HS-5 (cell line): Measurements from ENCODE around the gene SEL1L3.
"Not testable (repeated sequence)": the region's sequence is repeated elsewhere in the genome, so short reads cannot be mapped to it uniquely, and the experiment has no call there.

Source experiments
- DNase-seq: peaks from one replicate; pipeline ENCODE4 v3.0.0-alpha.2; 2012; ENCODE audit warnings: low read depth

Gene SEL1L3

DNA sequence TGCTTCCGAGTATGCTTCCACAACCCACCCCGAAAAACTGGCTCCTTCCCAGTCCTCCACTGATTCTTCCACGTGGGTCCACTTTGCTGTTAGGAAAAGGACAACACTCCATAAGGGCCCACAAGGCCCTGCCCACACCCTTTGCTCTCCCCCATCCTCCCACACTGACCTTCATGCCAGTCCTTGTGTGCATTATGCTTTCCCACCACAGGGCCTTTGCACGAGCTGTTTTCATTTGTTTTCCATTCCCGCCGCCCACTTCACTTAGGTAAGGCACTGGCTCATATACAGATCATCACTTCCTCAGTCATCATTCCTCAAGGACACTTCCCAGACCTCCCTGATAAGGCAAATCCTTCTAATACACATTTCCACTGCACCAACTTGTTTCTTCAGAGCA lies 16.8 kb upstream of the SEL1L3 start:
- DNase-seq = no peak

DNA sequence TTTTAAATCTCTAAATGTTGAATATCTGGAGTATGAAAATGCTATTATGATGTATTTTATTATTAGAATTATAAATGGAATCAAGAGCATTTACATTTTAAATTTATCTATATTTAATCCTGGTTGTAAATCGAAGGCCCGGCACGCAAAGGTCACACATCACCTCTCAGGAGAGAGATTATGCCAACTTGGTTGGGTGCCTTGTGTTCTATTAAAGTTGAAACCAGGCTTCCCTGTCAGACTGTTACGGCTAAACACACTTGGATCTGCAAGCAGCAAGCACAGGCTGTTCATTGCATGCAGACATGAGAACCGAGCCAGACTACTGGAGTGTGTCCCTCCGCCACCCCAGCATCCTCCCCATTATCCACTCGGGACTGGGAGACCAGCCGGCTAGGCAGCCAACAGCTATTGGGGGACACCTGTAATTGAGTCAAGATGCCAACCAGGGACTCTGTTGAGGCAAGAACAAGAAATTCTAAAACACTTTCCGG lies 16.4 kb upstream of the SEL1L3 start:
- DNase-seq = no peak

DNA sequence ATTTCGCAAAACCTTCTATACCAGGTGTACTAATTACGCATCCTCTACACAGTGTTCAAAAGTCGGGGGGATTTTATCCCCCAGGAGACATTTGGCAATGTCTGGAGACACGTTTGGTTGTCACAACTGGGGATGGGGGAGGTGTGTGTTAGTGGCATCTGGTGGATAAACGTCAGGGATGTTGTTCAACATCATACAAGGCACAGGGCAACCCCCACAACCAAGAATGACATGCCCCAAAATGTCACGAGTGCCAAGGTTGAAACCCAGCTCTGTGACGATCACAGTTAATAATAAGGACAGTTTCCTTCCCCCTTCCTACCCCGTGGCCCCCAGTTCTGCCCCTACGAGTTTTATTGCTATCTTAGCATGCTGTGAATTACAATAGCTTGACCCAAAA lies 15.9 kb upstream of the SEL1L3 start:
- DNase-seq = no peak

GRCh38 chr4:25875281-25875745 lies 12.5 kb upstream of the SEL1L3 start:
- DNase-seq = no peak

GRCh38 chr4:25874655-25875054 lies 11.9 kb upstream of the SEL1L3 start:
- no peak for DNase-seq

DNA sequence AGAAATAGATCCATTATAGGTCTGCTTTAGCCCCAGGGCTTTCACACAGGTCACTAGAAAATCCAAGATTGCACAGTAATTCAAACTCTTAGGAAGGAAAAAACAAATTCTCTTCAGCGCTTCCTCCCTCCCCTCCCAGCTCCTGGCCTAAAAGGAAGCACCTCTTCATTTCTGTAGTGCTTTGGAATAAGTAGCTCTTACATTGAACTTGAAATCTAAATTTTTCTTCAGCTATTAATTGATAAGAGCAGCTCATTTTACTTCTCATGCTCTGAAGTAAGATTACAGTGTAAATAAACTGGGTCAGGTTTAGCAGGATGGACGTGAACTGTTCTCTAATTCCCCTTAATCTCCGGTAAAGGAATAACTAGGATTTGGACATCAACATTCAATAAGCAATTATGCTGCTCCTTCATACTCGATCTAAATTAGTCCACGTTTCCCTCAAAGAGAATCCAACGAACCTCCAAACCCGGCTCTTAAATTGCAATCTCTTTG lies 10.9 kb upstream of the SEL1L3 start:
- no peak for DNase-seq

- no peak for DNase-seq
These were observed 10.3 kb upstream of the SEL1L3 start for GRCh38 chr4:25872851-25873631.

DNA sequence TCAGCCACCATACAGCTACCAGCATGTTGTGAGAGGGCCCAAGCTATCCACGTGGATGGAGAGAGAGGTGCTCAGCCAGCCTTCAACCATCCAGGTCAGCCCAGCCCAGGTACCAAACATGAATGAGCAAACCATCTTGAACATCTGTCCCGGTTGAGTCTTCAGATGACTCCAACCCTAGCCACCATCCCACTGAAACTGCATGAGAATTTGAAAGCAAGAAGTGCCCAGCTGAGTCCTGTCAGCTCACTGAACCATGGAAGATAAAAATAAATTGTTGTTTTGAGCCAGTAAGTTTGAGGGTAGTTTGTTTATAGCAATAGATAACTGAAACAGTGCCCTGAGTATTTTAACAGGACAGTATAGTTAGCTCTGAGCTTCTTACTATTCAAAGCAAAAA lies 7.3 kb upstream of the SEL1L3 start:
- no peak for DNase-seq

DNA sequence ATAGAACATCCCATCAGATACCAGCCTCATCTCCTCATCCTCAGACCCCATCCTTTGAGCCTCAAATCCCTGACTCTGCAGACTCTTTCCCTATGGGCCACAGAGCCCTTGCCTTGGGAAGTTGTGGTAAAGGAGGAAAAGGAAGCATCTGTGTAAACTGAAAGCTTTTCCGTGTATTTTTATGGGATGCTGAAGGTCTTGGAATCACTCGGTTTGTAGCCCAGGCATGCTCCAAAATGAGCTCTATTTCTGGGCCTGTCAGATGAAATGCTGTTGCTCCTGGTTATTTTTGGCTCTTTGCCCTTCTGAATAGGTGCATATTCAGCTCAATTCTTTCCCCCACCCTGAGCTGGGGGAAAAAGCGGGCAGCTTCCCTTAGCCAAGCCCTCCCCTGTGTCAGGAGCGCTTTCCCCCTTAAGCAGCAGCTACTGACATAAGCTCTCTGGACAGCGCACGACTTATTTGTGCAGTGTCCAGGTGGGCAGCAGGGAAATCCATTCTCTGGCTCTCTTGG lies 5.0 kb upstream of the SEL1L3 start:
- DNase-seq = no peak

- not testable (repeated sequence) for DNase-seq
These were observed 3.6 kb upstream of the SEL1L3 start for GRCh38 chr4:25866401-25866800.

GRCh38 chr4:25865586-25865985 lies 2.8 kb upstream of the SEL1L3 start:
- DNase-seq = no peak

DNA sequence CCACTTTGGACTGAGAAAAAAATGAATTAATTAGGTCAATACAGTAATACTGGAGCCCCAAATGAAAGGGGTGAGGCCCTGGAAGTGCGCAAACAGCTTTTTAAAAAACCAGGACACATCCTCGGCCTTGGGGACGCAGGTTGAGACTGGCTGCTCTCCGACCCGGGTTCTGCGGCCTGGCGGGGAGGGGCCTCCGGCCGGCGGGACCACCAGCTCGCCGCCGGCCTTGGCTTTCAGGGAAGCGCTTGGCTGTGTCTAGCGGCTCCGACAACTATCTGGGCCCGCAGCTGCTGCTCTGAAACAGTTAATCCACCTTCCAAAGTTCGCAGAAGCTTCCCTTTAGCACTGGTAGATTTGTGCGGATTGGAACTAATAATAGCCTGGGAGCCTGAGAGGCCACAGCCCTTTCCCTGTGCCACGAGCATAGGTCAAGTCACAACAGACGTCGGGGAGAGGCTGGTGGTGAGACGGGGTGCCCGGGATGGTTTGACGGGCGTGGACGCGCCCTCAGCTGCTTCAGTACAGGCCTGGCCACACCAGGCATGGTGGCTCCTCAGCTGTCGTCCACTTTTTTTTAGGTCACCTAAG lies 1.1 kb upstream of the SEL1L3 start:
- DNase-seq = no peak

DNA sequence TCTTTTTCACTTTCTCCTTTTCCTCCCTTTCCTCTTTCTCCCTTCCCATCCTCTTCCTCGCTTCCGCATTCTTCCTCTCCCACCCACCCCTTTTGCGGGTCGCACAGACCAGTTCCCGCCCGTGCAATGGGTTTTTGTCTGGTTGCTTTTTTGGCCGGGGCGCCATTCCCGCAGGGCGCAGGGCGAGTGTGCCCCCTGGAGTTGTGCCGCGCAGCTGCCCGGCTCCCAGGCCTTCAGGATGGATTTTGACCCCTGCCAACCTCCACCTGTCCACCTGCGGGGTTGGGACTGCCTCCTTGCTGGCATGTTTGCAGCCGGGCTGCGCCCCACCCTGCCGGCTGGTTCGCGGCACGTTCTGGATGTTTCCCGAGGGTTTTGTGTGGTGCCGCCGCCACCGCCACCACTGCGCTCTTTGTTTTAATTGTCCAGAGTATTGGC lies 578 bp upstream of the SEL1L3 start:
- no peak for DNase-seq

DNA sequence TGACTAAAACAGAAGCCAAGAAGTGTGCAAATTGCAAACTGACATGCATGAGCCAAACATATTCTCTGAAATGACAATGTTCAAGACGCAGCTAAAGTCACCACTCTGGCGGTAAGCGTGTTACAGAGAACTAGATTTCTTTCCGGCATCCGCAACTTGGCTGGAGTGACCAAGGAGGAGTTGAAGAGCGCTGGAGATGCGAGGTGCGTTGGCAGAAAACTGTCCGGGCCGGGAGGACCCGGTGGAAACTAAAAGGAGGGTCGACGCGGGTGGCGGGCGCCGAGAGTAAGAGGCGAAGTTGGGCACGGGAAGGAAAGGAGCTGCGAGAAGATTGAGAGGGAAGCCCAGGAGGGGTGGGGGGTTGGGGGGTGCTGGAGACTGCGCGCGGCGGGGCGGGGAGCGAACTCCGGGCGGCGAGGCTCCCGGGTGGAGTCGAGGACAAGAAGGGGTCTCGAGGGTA lies 807 bp downstream of the SEL1L3 start:
- DNase-seq = peak; percentile 5

DNA sequence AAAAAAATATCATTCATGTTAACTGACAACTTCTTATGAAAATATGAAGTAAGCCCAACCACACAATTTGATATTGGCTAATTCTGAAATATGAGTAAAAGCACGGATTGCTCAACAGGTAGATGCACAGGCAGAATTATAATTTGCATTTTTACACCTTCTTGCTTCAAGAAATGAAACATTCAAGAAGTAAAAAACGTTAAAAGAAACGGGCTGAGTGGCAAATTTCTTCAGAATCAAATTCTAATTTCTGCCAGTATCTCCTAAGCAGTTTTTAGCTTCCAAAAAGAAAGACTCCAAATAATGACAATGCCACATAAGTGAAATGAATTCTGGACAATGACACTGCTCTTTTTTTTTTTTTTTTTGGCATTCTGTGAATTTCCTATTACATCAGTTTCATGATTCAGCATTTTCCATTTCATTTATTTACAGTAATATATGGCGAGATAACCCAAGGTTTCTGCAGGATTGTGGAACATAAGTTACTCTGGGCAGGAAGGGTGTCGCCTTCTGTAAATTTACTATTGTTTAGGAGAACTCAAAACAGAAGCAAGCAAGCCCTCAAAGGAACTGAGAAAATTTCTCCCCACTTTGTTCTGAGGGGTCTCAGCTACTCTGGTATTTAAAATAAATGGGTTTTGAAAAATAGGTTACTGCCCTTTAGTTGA lies 1.4 kb downstream of the SEL1L3 start:
- DNase-seq = peak; percentile 13

- no peak for DNase-seq
These were observed 2.1 kb downstream of the SEL1L3 start for GRCh38 chr4:25860586-25861279.

GRCh38 chr4:25859429-25860148 lies 3.2 kb downstream of the SEL1L3 start:
- no peak for DNase-seq

DNA sequence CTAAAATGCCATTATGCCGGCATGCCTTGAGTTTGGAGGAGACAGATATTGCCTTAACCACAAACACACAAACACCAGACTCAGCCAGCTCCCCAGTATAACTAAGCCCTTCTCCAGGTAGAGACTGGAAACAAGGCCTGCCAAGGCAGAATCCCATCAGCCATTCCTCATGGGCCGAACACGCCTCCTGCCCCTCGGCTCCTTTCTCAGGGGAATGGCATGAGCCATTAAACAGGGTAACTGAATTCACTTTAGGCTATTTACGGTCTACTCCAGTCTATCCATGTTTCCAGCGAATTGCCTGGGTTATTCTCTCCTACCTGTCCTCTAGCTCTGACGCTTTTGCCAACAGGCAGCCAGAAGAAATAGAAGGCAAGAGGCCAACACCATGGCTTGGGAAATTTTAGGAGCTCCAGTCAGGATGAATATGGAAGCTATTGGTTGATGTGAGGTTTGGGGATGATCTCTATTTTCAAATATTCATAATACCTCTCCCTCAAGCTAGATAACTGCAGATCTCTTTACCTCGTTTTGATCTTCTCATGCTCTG lies 4.9 kb downstream of the SEL1L3 start:
- DNase-seq = no peak

- no peak for DNase-seq
These were observed 5.4 kb downstream of the SEL1L3 start for GRCh38 chr4:25857403-25857802.

DNA sequence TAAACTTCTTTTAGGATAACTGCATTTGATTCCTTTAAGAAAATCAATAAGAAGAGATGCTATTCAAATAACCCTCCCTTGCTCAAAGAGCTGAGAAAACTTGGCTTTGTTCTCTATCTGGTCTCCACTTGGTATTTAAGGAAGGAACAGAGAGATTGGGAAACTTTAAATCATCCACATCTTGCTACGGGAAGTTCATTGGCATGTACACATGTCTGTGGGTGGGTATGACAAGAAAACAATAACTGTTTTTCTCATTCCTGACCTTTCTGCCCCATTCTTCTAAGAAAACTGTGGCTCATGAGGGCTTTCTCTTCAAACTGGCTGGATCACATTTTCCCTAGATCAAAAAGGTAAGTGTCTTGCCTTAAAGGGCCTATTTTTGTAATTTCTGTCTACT lies 6.0 kb downstream of the SEL1L3 start:
- no peak for DNase-seq

- DNase-seq = no peak
These were observed 10.7 kb downstream of the SEL1L3 start for GRCh38 chr4:25852103-25852502.
